HEK293 (cell line): ENCODE measurements around the gene ELAC2.
A peak's percentile ranks its signal among the peaks of the same experiment; 100 is the strongest.

Experiments
- CTCF ChIA-PET: fragments of 350-600 bp; formaldehyde crosslinking; extraction: SDS; loops from one replicate; lab custom pipeline; 2021; ENCODE audit warnings: antibody characterized with exemption; lab: Yijun Ruan, JAX
- POLR2A ChIA-PET: fragments of 300-600 bp; formaldehyde crosslinking; extraction: SDS; loops from one replicate; lab custom pipeline; 2020; ENCODE audit warnings: antibody characterized with exemption, inconsistent platforms; lab: Yijun Ruan, JAX
- H3K27ac ChIP-seq: fragments of 200-500 bp; sonication (Bioruptor generic); 2 replicates; pipeline ENCODE4 v1.5.1; 2014; ENCODE audit warnings: low read depth, low read length, control low read depth, inconsistent platforms; ENCODE audit errors: extremely low read depth
- H3K36me3 ChIP-seq, 2 experiments: fragments of 200-500 bp in 1 of 2; sonication (Bioruptor generic) in 1 of 2; 1 replicate in 1 of 2; 2 replicates in 1 of 2; pipeline ENCODE4 v1.5.1; 2014 to 2017; ENCODE audit warnings: inconsistent platforms in 2 of 2, low read length in 2 of 2; ENCODE audit not compliant: control insufficient read depth in 2 of 2, insufficient read depth in 1 of 2
- H3K4me1 ChIP-seq: fragments of 200-500 bp; sonication (Bioruptor generic); 2 replicates; pipeline ENCODE4 v1.5.1; 2014; ENCODE audit warnings: mild to moderate bottlenecking, low read length, inconsistent platforms; ENCODE audit not compliant: control insufficient read depth, insufficient read depth
- H3K4me3 ChIP-seq: 2 replicates; pipeline ENCODE4 v1.5.1; 2011; ENCODE audit warnings: low read depth, mild to moderate bottlenecking, control low read depth, low read length, moderate library complexity
- H3K9me3 ChIP-seq: fragments of 200-500 bp; sonication (Bioruptor generic); 2 replicates; pipeline ENCODE4 v1.5.1; 2014; ENCODE audit warnings: low read depth, low read length, inconsistent platforms; ENCODE audit not compliant: control insufficient read depth, insufficient read depth
- GLI2 ChIP-seq: fragments of 450-650 bp; formaldehyde crosslinking; IDR thresholded peaks from 2 replicates; pipeline ENCODE4; 2017; ENCODE audit warnings: missing biosample characterization, missing genetic modification characterization, low read depth, borderline replicate concordance
- REPIN1 ChIP-seq: fragments of 450-650 bp; formaldehyde crosslinking; IDR thresholded peaks from 2 replicates; pipeline ENCODE4 v1.5.1; 2017; ENCODE audit warnings: missing biosample characterization, missing genetic modification characterization, low read depth
- SETDB1 ChIP-seq: IDR thresholded peaks from one replicate; pipeline ENCODE4 v1.6.1; 2017; ENCODE audit warnings: mild to moderate bottlenecking, low read length, moderate library complexity, mixed read lengths; ENCODE audit not compliant: insufficient read length
- SP3 ChIP-seq: fragments of 450-650 bp; formaldehyde crosslinking; IDR thresholded peaks from 2 replicates; pipeline ENCODE4 v1.5.1; 2016; ENCODE audit warnings: missing biosample characterization, missing genetic modification characterization
- WT1 ChIP-seq: fragments of 450-650 bp; formaldehyde crosslinking; IDR thresholded peaks from 2 replicates; pipeline ENCODE4 v1.5.1; 2016; ENCODE audit warnings: missing biosample characterization, missing genetic modification characterization
- YY1 ChIP-seq: fragments of 450-650 bp; formaldehyde crosslinking; IDR thresholded peaks from 2 replicates; pipeline ENCODE4 v1.5.1; 2018; ENCODE audit warnings: missing biosample characterization, missing genetic modification characterization
- ZBTB17 ChIP-seq: fragments of 450-650 bp; formaldehyde crosslinking; IDR thresholded peaks from 2 replicates; pipeline ENCODE4 v1.5.1; 2016; ENCODE audit warnings: missing biosample characterization, missing genetic modification characterization
- ZBTB21 ChIP-seq: fragments of 450-650 bp; formaldehyde crosslinking; IDR thresholded peaks from 2 replicates; pipeline ENCODE4 v1.5.1; 2017; ENCODE audit warnings: missing biosample characterization, missing genetic modification characterization
- ZBTB49 ChIP-seq: fragments of 450-650 bp; formaldehyde crosslinking; IDR thresholded peaks from 2 replicates; pipeline ENCODE4 v1.5.1; 2016; ENCODE audit warnings: missing biosample characterization, missing genetic modification characterization, low read depth
- ZIC2 ChIP-seq: fragments of 450-650 bp; formaldehyde crosslinking; IDR thresholded peaks from 2 replicates; pipeline ENCODE4 v1.5.1; 2016; ENCODE audit warnings: missing biosample characterization, missing genetic modification characterization
- ZNF175 ChIP-seq: fragments of 450-650 bp; formaldehyde crosslinking; IDR thresholded peaks from 2 replicates; pipeline ENCODE4 v1.5.1; 2016; ENCODE audit warnings: missing biosample characterization, missing genetic modification characterization
- ZNF449 ChIP-seq: fragments of 450-650 bp; formaldehyde crosslinking; IDR thresholded peaks from 2 replicates; pipeline ENCODE4 v1.5.1; 2017; ENCODE audit warnings: missing biosample characterization, mild to moderate bottlenecking, missing genetic modification characterization, moderate library complexity
- ZNF654 ChIP-seq: fragments of 450-650 bp; formaldehyde crosslinking; IDR thresholded peaks from 2 replicates; pipeline ENCODE4 v1.5.1; 2016; ENCODE audit warnings: low read depth, missing biosample characterization, missing genetic modification characterization
- ZSCAN18 ChIP-seq: fragments of 450-650 bp; formaldehyde crosslinking; IDR thresholded peaks from 2 replicates; pipeline ENCODE4 v1.5.1; 2016; ENCODE audit warnings: missing biosample characterization, missing genetic modification characterization

Gene ELAC2

GRCh38 chr17:13035420-13035819 lies 17.6 kb upstream of the ELAC2 start:
- H3K9me3 ChIP-seq = no peaks in the 10 kb centered on the region
- POLR2A ChIA-PET = no interaction called here
- no peaks in the 10 kb centered on the region for H3K4me1 ChIP-seq
- no peak overlapping the region for H3K27ac ChIP-seq
- H3K36me3 ChIP-seq = no peaks in the 10 kb centered on the region
- no peak overlapping the region for H3K4me3 ChIP-seq
- TF ChIP-seq SP3 (tag by site-specific recombination) (no peak), ZNF175 (tag by site-specific recombination) (no peak), SETDB1 (peak; percentile 62), ZBTB21 (no peak), WT1 (tag by site-specific recombination) (no peak), ZBTB49 (no peak)
- CTCF ChIA-PET = no interaction called here

GRCh38 chr17:13031718-13032350 lies 14.0 kb upstream of the ELAC2 start:
- CTCF ChIA-PET = interaction anchor here (0.5 to 6.2 kb wide), 36 partner anchors 9 to 1894 kb away, joined by 3 to 137 read pairs (median 4); partner anchors contain the start of gene ELAC2
- H3K4me3 ChIP-seq = no peak overlapping the region
- POLR2A ChIA-PET = interaction anchor here (4.0 kb wide), 1 partner anchor 13 kb away, joined by 26 read pairs; the partner anchor contains the start of gene ELAC2
- H3K4me1 ChIP-seq = no peaks in the 10 kb centered on the region
- no peaks in the 10 kb centered on the region for H3K36me3 ChIP-seq
- H3K9me3 ChIP-seq = no peaks in the 10 kb centered on the region
- no peak overlapping the region for H3K27ac ChIP-seq
- TF ChIP-seq ZNF654 (tag by site-specific recombination) = peak; percentile 29; the same call in 1 of the 2 replicates
- TF ChIP-seq ZSCAN18 (tag by site-specific recombination) = no peak
- no peak for TF ChIP-seq GLI2
- TF ChIP-seq YY1 (tag by site-specific recombination) = peak; percentile 46; the same call in 1 of the 2 replicates
- TF ChIP-seq ZNF449 (tag by site-specific recombination) = no peak
- no peak for TF ChIP-seq ZIC2 (tag by site-specific recombination)

- no peak overlapping the region for H3K27ac ChIP-seq
- TF ChIP-seq REPIN1 (tag by site-specific recombination) (no peak), ZNF654 (tag by site-specific recombination) (peak; percentile 78), ZBTB17 (tag by site-specific recombination) (peak; percentile 56)
- no peaks in the 10 kb centered on the region for H3K36me3 ChIP-seq
- ChIA-PET CTCF (interaction anchor here (0.5 to 6.2 kb wide), 77 partner anchors 8 to 1895 kb away, joined by 3 to 137 read pairs (median 4); partner anchors contain the start of gene ELAC2), POLR2A (interaction anchor here (4.0 kb wide), 1 partner anchor 12 kb away, joined by 26 read pairs; the partner anchor contains the start of gene ELAC2)
- H3K4me1 ChIP-seq = no peaks in the 10 kb centered on the region
- H3K4me3 ChIP-seq = no peak overlapping the region
- H3K9me3 ChIP-seq = no peaks in the 10 kb centered on the region
Observed at GRCh38 chr17:13030459-13031300, 12.9 kb upstream of the ELAC2 start.
